GM12892 (cell line): ENCODE data around the gene LIPK.

Source experiments
- POLR2A ChIP-seq: IDR thresholded peaks from 2 replicates; pipeline ENCODE4 v1.6.1; 2011; ENCODE audit warnings: low read depth, low read length, control low read depth
- POLR2AphosphoS5 ChIP-seq: IDR thresholded peaks from 2 replicates; pipeline ENCODE4 v1.6.1; 2011; ENCODE audit warnings: low read depth, low read length, control low read depth

DNA sequence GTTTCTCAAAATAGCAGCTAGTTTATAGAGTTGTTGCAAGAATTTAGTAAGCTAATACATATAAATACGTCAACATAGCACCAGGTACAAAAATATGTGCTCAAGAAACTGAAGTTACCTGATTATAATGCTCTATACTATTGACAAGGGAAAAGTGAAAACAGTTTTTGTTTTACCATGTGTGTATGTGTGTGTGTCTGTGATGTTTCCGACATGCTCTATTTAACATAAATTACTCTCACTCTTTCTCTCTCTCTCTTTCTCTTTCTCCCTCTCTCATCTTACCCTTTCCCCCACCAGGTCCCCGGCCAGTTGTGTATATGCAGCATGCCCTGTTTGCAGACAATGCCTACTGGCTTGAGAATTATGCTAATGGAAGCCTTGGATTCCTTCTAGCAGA lies 58.1 kb downstream of the LIPK start:
- no peak for TF ChIP-seq POLR2A
- TF ChIP-seq POLR2AphosphoS5: no peak
